ACC112 (cell line): ENCODE measurements around the gene UFM1.
"Not testable (repeated sequence)": the region's sequence is repeated elsewhere in the genome, so short reads cannot be mapped to it uniquely, and the experiment has no call there.

Source experiments
- H2AFZ ChIP-seq: fragments of 200-600 bp; sonication (generic); one replicate; pipeline ENCODE4 v1.6.0; 2017; ENCODE audit warnings: antibody characterized with exemption, low read length; ENCODE audit not compliant: unreplicated experiment
- H3K27ac ChIP-seq: fragments of 200-600 bp; sonication (generic); 2 replicates; pipeline ENCODE4 v1.5.1; 2014; ENCODE audit warnings: low read depth, mild to moderate bottlenecking, antibody characterized with exemption, low read length, moderate library complexity
- H3K27me3 ChIP-seq: fragments of 200-600 bp; sonication (generic); 2 replicates; pipeline ENCODE4 v1.6.1; 2014; ENCODE audit warnings: mild to moderate bottlenecking, antibody characterized with exemption, low read length, moderate library complexity, mixed read lengths; ENCODE audit not compliant: insufficient read depth
- H3K36me3 ChIP-seq: fragments of 200-600 bp; sonication (generic); 2 replicates; pipeline ENCODE4 v1.6.1; 2016; ENCODE audit warnings: mild to moderate bottlenecking, antibody characterized with exemption, low read length, moderate library complexity, mixed read lengths; ENCODE audit not compliant: insufficient read depth
- H3K4me1 ChIP-seq: fragments of 200-600 bp; sonication (generic); one replicate; pipeline ENCODE4 v1.6.1; 2016; ENCODE audit warnings: low read length, mixed read lengths; ENCODE audit not compliant: insufficient read depth, unreplicated experiment, control insufficient read depth
- H3K4me3 ChIP-seq: fragments of 200-600 bp; sonication (generic); 2 replicates; pipeline ENCODE4 v1.5.1; 2014; ENCODE audit warnings: mild to moderate bottlenecking, low read depth, low read length
- H3K79me2 ChIP-seq: fragments of 200-600 bp; sonication (generic); one replicate; pipeline ENCODE4 v1.6.0; 2016; ENCODE audit warnings: low read length; ENCODE audit not compliant: control insufficient read depth, unreplicated experiment, insufficient read depth

UFM1 gene

GRCh38 chr13:38363746-38364145 is 14.1 kb downstream of the UFM1 start:
- peaks cover 28% of the 10 kb centered on the region for H3K36me3 ChIP-seq
- not testable (repeated sequence) for H3K4me3 ChIP-seq, H3K27me3 ChIP-seq, H2AFZ ChIP-seq, H3K79me2 ChIP-seq, H3K27ac ChIP-seq
- H3K4me1 ChIP-seq: peaks cover 16% of the 10 kb centered on the region

GRCh38 chr13:38365661-38366060 is 16.0 kb downstream of the UFM1 start:
- Histone ChIP-seq H2AFZ (no peak overlapping the region), H3K27ac (no peak overlapping the region), H3K4me1 (peaks cover 16% of the 10 kb centered on the region), H3K4me3 (no peak overlapping the region), H3K36me3 (peaks cover 16% of the 10 kb centered on the region), H3K27me3 (no peaks in the 10 kb centered on the region), H3K79me2 (no peaks in the 10 kb centered on the region)

GRCh38 chr13:38366954-38367645 is 17.4 kb downstream of the UFM1 start:
- peak overlapping the region; percentile 43 for H3K27ac ChIP-seq
- H3K36me3 ChIP-seq: 0 out of 2 replicates have a peak, but pooled peaks cover 8% of the 10 kb centered on the region
- H3K4me3 ChIP-seq: no peak overlapping the region
- no peak overlapping the region for H2AFZ ChIP-seq
- H3K27me3 ChIP-seq: no peaks in the 10 kb centered on the region
- no peaks in the 10 kb centered on the region for H3K79me2 ChIP-seq
- peaks cover 16% of the 10 kb centered on the region for H3K4me1 ChIP-seq

- no peak overlapping the region for H2AFZ ChIP-seq
- peaks cover 16% of the 10 kb centered on the region for H3K4me1 ChIP-seq
- H3K27me3 ChIP-seq: no peaks in the 10 kb centered on the region
- no peak overlapping the region for H3K27ac ChIP-seq
- no peaks in the 10 kb centered on the region for H3K79me2 ChIP-seq
- no peaks in the 10 kb centered on the region for H3K36me3 ChIP-seq
- no peak overlapping the region for H3K4me3 ChIP-seq
Observed at GRCh38 chr13:38369058-38369457, 19.4 kb downstream of the UFM1 start.

- H3K79me2 ChIP-seq, H3K27me3 ChIP-seq, H2AFZ ChIP-seq, H3K4me3 ChIP-seq, H3K36me3 ChIP-seq, H3K27ac ChIP-seq: not testable (repeated sequence)
- H3K4me1 ChIP-seq: peaks cover 16% of the 10 kb centered on the region
Observed at GRCh38 chr13:38370096-38370495, 20.4 kb downstream of the UFM1 start.

GRCh38 chr13:38372820-38373383 is 23.3 kb downstream of the UFM1 start:
- Histone ChIP-seq H2AFZ (no peak overlapping the region), H3K27me3 (no peaks in the 10 kb centered on the region), H3K4me3 (no peak overlapping the region)

GRCh38 chr13:38376546-38376945 is 26.9 kb downstream of the UFM1 start:
- Histone ChIP-seq H3K79me2 (no peaks in the 10 kb centered on the region), H2AFZ (no peak overlapping the region), H3K4me3 (no peak overlapping the region), H3K4me1 (no peaks in the 10 kb centered on the region), H3K27me3 (no peaks in the 10 kb centered on the region), H3K36me3 (no peaks in the 10 kb centered on the region), H3K27ac (no peak overlapping the region)

More at GRCh38 chr13:38372820-38373383, 23.3 kb downstream of the UFM1 start:
- no peaks in the 10 kb centered on the region for H3K36me3 ChIP-seq
- H3K79me2 ChIP-seq: no peaks in the 10 kb centered on the region
- H3K27ac ChIP-seq: no peak overlapping the region
- peaks cover under 1% of the 10 kb centered on the region for H3K4me1 ChIP-seq

GRCh38 chr13:38381890-38382289 is 32.2 kb downstream of the UFM1 start:
- H3K36me3 ChIP-seq: no peaks in the 10 kb centered on the region
- peak overlapping the region; percentile 35 for H2AFZ ChIP-seq
- no peaks in the 10 kb centered on the region for H3K4me1 ChIP-seq
- no peaks in the 10 kb centered on the region for H3K79me2 ChIP-seq
- no peaks in the 10 kb centered on the region for H3K27me3 ChIP-seq
- no peak overlapping the region for H3K4me3 ChIP-seq
- no peak overlapping the region for H3K27ac ChIP-seq

GRCh38 chr13:38382946-38383345 is 33.3 kb downstream of the UFM1 start:
- no peaks in the 10 kb centered on the region for H3K27me3 ChIP-seq
- H3K36me3 ChIP-seq: no peaks in the 10 kb centered on the region

GRCh38 chr13:38384171-38384570 is 34.5 kb downstream of the UFM1 start:
- Histone ChIP-seq H2AFZ (no peak overlapping the region), H3K4me1 (no peaks in the 10 kb centered on the region), H3K79me2 (no peaks in the 10 kb centered on the region), H3K27ac (no peak overlapping the region), H3K4me3 (no peak overlapping the region), H3K36me3 (no peaks in the 10 kb centered on the region), H3K27me3 (no peaks in the 10 kb centered on the region)

More at GRCh38 chr13:38382946-38383345, 33.3 kb downstream of the UFM1 start:
- Histone ChIP-seq H3K4me3 (no peak overlapping the region), H3K79me2 (no peaks in the 10 kb centered on the region), H3K27ac (no peak overlapping the region), H3K4me1 (no peaks in the 10 kb centered on the region), H2AFZ (no peak overlapping the region)
